Skeletal muscle cell (primary cell): ENCODE data around the gene EXT2.

Source experiments
- DNase-seq: peaks from one replicate; pipeline ENCODE4 v3.0.0-alpha.2; 2010; ENCODE audit warnings: low read depth
- H3K4me3 ChIP-seq: 2 replicates; pipeline ENCODE4 v1.5.1; 2011; ENCODE audit warnings: low read depth, mild to moderate bottlenecking, control low read depth, low read length, moderate library complexity

The EXT2 gene

DNA sequence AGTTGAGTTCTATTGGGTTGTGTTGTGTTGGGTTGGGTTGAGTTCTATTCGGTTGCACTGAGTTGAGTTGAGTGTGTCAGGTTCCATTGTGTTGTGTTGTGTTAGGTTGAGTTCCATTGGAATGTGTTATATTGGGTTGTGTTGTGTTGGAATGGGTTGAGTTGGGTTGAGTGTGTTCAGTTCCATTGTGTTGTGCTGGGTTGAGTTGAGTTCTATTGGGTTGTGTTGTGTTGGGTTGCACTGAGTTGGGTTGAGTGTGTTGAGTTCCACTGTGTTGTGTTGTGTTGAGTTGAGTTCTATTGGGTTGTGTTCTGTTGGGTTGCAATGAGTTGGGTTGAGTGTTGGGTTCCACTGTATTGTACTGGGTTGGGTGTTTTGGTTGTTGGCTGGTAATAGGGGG is 178.9 kb downstream of the EXT2 start:
- no peak overlapping the region for H3K4me3 ChIP-seq
- DNase-seq = no peak

DNA sequence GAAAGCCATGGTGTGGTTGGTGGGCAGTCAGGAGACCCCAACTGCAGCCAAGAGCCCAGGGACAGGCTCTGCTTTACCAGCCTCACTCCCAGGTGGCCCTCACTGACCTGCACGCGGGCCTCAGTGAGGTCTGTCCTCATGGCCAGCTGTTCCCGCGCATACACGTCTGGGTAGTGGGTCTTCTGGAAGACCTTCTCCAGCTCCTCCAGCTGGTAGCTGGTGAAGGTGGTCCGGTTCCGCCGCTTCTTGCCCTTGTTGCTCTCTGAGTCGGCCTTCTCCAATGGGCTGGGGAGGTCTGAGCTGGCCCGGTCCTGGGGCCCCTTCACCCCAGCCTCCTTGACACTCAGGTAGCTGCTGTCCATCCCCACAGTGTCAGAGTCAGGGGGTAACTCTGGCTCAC is 179.8 kb downstream of the EXT2 start:
- DNase-seq = no peak
- no peak overlapping the region for H3K4me3 ChIP-seq

DNA sequence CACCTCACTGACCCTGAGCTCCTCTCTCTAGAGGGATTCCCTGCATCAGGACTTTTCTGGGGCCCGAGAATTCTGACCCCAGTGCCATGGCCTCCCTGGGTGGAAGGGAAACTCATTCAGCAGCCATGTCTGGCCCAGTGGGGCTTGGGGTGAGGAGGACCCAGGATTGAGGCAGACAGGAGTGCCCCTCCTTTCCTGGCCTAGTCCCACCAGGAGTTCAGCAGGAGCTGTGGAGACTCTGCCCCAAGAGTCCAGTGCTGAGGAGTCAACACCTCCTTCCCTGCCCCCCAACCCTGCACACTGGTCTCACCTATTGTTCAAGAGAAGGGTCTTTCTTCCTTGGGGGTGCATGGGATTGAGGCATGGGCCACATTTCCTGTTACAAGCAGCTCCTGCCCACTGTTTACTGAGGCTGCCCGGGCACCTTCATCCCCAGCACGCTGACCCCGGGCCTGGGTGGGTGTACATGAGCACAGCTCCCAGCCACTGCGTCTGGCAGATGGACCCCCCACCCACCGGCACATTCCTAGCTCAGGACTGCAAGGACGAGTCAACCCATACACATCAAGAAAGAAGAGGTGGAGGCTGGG is 180.6 kb downstream of the EXT2 start:
- no peak overlapping the region for H3K4me3 ChIP-seq
- no peak for DNase-seq

DNA sequence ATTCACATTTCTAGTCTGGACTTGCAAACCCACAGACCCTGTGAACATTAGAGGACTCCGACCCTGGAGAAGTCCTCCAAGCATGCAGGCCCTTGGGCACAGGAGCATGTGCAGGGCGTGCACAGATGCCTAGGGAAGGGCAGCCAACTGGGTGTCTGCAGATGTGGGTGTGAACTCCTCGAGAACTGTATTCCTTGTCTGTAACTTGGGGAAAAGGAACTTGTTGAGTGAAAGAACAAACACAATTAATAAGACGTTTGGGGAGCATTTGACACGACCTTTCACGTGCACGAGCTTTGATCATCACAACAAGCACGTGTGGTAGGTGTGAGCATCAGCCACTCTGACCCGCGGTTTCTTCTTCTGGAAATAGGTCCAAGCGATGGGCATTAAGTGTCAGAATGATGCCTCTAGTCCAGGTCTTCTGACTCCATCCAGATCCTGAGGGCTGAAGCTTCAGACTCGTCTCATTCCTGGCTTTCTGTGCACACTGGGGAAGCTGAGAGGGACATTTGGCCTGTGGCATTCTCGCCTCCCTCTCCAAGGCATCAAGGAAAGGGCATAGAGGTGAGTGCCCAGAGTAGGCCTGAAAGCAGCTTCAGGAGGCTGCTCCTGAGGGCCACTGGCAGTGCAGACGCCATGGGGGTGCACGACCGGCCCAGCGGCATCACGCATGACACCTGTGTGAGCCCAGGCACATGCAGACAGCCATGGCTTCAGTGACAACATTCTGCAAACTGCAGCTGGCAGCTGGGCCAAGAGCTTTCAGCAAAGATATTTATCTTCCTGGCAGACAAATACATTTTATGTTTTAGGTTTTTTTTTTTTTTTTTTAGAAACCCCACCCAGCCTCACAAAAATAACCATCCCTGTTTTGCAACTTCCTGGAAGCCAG is 182.0 kb downstream of the EXT2 start:
- no peak for DNase-seq
- H3K4me3 ChIP-seq = no peak overlapping the region

DNA sequence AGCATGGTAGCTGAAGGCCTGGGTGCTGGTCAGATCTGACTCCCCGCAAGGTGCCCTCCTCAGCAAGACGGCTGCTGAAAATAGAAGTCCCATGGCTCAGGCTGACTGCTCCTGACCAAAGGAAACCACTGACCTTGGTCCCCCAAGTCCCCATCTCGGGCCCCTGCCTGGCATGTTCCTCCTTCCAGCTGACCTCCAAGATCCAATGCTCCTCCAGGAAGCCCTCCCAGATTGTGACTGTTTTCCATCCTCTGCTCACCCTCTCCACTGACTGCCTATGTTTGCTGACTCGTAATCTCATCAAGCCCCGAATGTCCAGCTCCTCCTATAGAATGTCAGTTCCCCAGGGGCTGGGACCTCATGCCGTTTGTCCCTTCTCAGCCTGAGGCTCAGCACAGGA is 184.0 kb downstream of the EXT2 start:
- H3K4me3 ChIP-seq = no peak overlapping the region
- no peak for DNase-seq

DNA sequence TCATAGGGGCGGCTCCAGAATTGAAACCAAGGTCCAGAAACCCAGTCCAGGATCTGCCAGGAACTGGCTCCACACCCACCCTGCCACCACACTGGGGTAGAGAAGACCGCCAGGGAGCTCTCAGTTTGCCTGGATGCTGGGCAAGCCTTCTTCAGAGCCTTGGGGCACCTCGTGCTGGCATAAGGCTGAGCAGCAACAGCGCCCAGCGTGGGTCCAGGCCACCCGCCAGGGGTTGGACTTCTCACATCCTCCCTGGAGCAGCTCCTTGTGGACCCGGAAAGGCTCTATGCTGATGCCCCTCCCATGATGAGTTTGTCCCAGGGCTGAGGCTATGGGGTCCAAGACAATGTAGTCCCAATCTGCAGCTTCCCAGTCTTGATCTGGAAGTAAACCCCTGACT is 184.8 kb downstream of the EXT2 start:
- no peak for DNase-seq
- H3K4me3 ChIP-seq = no peak overlapping the region

DNA sequence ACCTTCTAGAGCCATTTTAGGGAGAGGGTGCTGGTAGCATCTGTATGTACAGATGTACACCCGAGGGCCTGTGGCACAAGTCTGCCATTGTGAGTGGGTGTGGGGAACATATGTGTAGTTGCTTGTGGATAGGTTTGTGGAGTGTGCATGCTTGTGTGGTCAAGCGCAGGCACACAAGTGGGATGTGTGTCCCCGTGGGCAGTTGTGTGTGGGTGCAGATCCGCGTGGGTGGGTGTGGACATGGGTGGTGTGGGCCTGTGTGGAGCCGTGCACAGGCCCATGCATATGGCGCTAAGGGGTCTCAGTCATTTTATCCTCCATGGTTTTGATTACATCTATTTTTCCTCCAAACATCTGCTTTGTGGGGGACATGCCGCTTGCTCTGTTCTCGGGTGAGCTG is 185.7 kb downstream of the EXT2 start:
- DNase-seq = no peak
- H3K4me3 ChIP-seq = no peak overlapping the region

DNA sequence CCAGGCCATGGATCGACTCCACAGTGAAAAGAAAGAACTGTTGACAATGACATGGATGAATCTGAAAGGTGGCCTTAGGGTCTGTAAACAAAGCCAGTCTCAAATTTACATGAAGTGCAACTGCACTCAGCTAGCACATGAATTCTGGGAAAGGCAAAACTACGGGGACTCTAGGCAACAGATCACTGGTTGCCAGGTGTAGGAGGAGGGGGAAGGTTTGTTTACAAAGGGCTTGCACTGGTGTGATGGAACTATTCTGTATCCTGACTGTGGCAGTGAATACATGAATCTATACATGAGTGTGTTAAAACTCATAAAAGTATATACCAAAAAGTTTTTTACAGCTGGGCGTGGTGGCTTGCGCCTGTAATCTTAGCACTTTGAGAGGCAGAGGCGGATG is 187.1 kb downstream of the EXT2 start:
- no peak overlapping the region for H3K4me3 ChIP-seq
- no peak for DNase-seq

DNA sequence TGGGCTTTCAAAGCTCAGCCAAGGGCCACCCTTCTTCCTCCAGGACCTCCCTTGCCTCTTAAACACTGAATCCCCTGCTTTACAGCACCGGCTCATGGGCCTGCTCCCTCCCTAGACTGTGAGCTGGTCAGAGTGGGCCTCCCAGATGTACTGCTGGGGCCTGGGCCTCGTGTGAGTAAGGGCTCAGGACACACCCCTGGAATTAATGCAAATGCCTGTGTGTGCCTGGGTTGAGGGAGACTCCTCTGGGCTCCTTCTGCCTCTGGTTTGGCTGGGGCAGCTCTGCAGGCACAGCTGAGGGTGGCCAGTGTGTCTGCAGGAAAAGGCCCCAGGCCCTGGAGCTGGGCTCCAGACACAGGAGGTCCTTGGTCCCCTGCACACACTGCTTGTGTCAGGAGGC is 190.3 kb downstream of the EXT2 start:
- no peak overlapping the region for H3K4me3 ChIP-seq
- DNase-seq = no peak

DNA sequence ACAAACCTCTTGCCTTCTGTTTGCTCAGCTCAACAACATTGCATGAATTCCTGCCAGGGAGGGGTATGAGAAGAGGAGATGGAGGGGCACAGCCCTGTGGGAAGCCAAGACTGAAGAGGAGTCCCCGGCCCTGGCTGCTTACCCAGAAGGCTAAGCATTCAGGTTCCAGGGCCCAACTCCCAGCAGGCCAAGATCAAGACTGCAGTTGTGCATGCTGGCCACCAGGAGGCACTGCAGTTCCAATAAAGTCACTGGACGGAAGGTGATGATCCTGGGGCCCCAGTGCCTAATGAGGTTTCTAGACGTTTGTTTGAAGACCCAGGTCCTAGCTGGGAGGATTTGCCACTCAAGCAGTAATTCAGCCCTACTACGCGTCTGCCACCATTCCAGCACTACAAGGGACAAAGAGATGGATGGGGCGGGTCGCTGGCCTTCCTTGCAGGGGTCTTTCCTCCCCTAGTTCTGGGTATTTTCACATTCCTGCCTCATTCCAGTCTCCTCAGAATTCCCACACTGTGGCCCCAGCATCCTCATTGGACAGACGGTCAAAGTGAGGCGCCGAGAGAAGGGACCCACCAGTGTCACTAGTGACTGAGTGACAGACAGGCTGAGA is 190.9 kb downstream of the EXT2 start:
- no peak overlapping the region for H3K4me3 ChIP-seq
- no peak for DNase-seq

DNA sequence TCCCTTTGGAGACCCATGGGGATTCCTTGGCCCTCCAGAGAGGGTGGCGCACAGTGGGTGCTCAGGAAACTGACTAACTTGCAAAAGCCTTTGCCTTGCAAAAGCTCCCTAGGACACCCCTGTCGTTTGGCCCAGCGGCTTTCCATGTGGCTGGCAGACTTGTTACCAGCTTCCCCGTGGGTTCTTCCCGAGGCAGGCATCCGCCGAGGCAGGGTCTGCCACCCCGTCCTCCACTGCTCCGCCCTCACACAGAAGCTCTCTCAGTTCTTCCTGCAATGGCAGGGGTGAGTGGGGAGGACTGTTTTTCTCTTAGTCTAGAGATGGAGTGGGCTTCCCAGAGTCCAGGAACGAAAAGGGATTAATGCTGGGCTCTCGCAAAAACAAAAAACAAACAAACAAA is 191.4 kb downstream of the EXT2 start:
- H3K4me3 ChIP-seq = no peak overlapping the region
- no peak for DNase-seq

DNA sequence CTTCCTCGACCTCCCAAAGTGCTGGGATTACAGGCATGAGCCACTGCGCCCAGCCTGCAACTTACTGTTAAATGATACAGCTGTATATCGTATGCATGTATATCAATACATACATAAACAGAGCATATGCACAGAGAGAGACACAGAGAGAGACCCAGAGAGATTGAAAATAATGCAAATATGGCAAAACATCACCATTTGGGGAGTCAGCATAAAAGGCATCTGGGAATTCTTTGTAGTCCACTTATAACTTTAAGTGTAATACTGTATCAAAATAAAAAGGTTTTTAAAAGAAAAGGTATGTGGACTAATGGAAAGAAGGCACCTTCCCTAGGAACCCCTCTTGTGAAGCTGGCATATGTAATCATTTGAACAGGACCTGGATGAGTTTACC is 192.7 kb downstream of the EXT2 start:
- H3K4me3 ChIP-seq = no peak overlapping the region
- no peak for DNase-seq

DNA sequence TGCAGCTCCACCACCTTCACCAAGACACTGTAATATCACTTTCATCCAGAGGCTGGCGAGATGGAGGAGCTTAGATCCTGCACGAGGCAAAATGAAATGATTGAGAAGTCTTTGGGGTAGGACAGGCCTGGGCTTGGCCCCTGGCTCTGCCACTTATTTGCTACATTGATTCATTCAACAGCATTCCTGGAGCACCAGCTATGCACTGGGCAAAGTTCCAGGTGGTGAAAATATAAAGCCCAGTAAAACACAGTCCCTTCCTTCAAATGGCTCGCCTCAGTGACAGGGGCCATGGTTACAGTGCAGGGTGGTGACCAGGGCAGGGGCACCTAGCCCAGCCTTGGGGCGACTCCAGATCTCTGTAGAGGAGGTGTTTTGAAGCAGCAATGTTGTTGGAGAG is 194.7 kb downstream of the EXT2 start:
- DNase-seq = no peak
- no peak overlapping the region for H3K4me3 ChIP-seq
